GM23248 (cell line): ENCODE data around the gene C10orf90.

ENCODE experiments used
- EZH2 ChIP-seq: fragments of 200-600 bp; sonication (generic); IDR thresholded peaks from 2 replicates; pipeline ENCODE4 v1.6.1; 2018; ENCODE audit warnings: antibody characterized with exemption, mild to moderate bottlenecking; ENCODE audit not compliant: insufficient read depth, poor library complexity, severe bottlenecking
- EZH2phosphoT487 ChIP-seq: fragments of 200-600 bp; sonication (generic); IDR thresholded peaks from 2 replicates; pipeline ENCODE4 v1.6.1; 2018; ENCODE audit warnings: antibody characterized with exemption, moderate library complexity, mild to moderate bottlenecking, low read depth; ENCODE audit not compliant: insufficient read depth

DNA sequence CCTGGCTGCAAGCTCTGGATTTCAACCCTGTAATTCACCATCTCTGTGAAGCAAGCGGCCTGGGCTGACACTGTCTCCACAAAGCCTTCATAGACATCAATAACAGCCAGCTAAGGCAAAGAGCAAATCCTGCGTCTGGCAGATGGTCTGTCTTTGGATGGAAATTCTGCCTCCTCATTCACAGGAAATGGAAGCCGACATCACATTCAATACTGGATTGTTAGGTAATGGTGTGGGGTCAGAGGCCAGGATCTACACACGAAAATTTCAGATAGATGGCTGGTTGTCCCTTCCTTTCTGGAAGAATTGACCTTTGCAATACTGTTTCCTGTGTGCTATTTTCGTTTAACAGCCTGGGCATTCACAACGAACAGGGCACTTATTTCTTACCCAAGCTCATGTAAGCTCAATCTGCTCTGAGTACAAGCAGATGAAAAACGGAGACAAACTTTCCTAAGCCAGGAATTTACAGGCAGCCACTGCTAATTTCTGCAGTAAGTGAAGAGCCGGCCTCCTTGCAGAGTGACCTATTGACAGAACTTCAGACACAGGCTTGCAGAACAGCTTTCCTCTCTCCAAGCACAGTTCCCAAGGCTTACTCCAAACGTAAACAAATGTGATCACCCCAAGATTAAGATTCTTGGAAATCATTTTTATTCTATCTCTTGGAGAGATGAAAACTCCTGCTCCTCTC is 279.2 kb downstream of the C10orf90 start:
- TF ChIP-seq EZH2 (no peak), EZH2phosphoT487 (no peak)
